WERI-Rb-1 (cell line): ENCODE data around the gene ARHGAP26.
A peak's percentile ranks its signal among the peaks of the same experiment; 100 is the strongest.

Experiments
- DNase-seq: peaks from one replicate; pipeline ENCODE4 v3.0.0-alpha.2; 2020
- H3K27ac ChIP-seq: fragments of 250-450 bp; sonication (Bioruptor Pico); 2 replicates; pipeline ENCODE4 v1.5.1; 2020; ENCODE audit warnings: mild to moderate bottlenecking, moderate library complexity
- H3K27me3 ChIP-seq: fragments of 250-450 bp; sonication (Bioruptor Pico); 2 replicates; pipeline ENCODE4 v1.5.1; 2021; ENCODE audit warnings: mild to moderate bottlenecking, low read depth, moderate library complexity; ENCODE audit not compliant: insufficient read depth, severe bottlenecking
- H3K36me3 ChIP-seq: fragments of 250-450 bp; sonication (Bioruptor Pico); 2 replicates; pipeline ENCODE4 v1.5.1; 2020; ENCODE audit warnings: mild to moderate bottlenecking, moderate library complexity
- H3K4me3 ChIP-seq: 2 replicates; pipeline ENCODE4 v1.5.1; 2011; ENCODE audit warnings: low read depth, mild to moderate bottlenecking, control low read depth, low read length
- H3K9me3 ChIP-seq: fragments of 250-450 bp; sonication (Bioruptor Pico); 2 replicates; pipeline ENCODE4 v1.5.1; 2021; ENCODE audit warnings: mild to moderate bottlenecking, moderate library complexity; ENCODE audit not compliant: severe bottlenecking
- CTCF ChIP-seq: IDR thresholded peaks from 2 replicates; pipeline ENCODE4 v1.5.1; 2011; ENCODE audit warnings: low read depth, mild to moderate bottlenecking, control low read depth, inconsistent platforms, low read length

The ARHGAP26 gene

GRCh38 chr5:143106174-143106573, 336.0 kb downstream of the ARHGAP26 start:
- Histone ChIP-seq H3K36me3 (no peaks in the 10 kb centered on the region), H3K4me3 (no peak overlapping the region), H3K27ac (no peak overlapping the region), H3K27me3 (no peaks in the 10 kb centered on the region), H3K9me3 (no peaks in the 10 kb centered on the region)
- peak; percentile 68 for DNase-seq
- peak; percentile 71 for TF ChIP-seq CTCF

- Histone ChIP-seq H3K36me3 (no peaks in the 10 kb centered on the region), H3K27ac (no peak overlapping the region), H3K27me3 (no peaks in the 10 kb centered on the region), H3K9me3 (no peaks in the 10 kb centered on the region), H3K4me3 (no peak overlapping the region)
- DNase-seq, result peak; percentile 16
- TF ChIP-seq CTCF, result no peak
Measured at GRCh38 chr5:143108498-143109128, 338.4 kb downstream of the ARHGAP26 start.

- Histone ChIP-seq H3K4me3 (no peak overlapping the region), H3K9me3 (no peaks in the 10 kb centered on the region), H3K27me3 (no peaks in the 10 kb centered on the region), H3K36me3 (no peaks in the 10 kb centered on the region), H3K27ac (no peak overlapping the region)
- no peak for TF ChIP-seq CTCF
- no peak for DNase-seq
Measured at GRCh38 chr5:143110591-143110990, 340.4 kb downstream of the ARHGAP26 start.

GRCh38 chr5:143111799-143112198, 341.6 kb downstream of the ARHGAP26 start:
- no peaks in the 10 kb centered on the region for H3K27me3 ChIP-seq
- no peaks in the 10 kb centered on the region for H3K36me3 ChIP-seq
- no peak for TF ChIP-seq CTCF
- no peak overlapping the region for H3K4me3 ChIP-seq
- no peak overlapping the region for H3K27ac ChIP-seq
- no peaks in the 10 kb centered on the region for H3K9me3 ChIP-seq
- DNase-seq, result no peak

GRCh38 chr5:143113461-143113860, 343.3 kb downstream of the ARHGAP26 start:
- Histone ChIP-seq H3K36me3 (no peaks in the 10 kb centered on the region), H3K27ac (no peak overlapping the region), H3K4me3 (no peak overlapping the region), H3K9me3 (no peaks in the 10 kb centered on the region), H3K27me3 (no peaks in the 10 kb centered on the region)
- DNase-seq, result no peak
- no peak for TF ChIP-seq CTCF

- no peaks in the 10 kb centered on the region for H3K36me3 ChIP-seq
- H3K27ac ChIP-seq, result no peak overlapping the region
- no peak for TF ChIP-seq CTCF
- H3K9me3 ChIP-seq, result no peaks in the 10 kb centered on the region
- DNase-seq, result no peak
- no peak overlapping the region for H3K4me3 ChIP-seq
- H3K27me3 ChIP-seq, result no peaks in the 10 kb centered on the region
Measured at GRCh38 chr5:143114481-143114880, 344.3 kb downstream of the ARHGAP26 start.
